H9 (cell line): ENCODE data around the gene ATP10B. TPM values are rescaled to one million over a fixed set of nuclear protein-coding genes. Genes with fewer than 3 reads are reported as not detected.

ENCODE experiments used
- DNase-seq: peaks from one replicate; pipeline ENCODE4 v3.0.0-alpha.2; 2017
- H2AFZ ChIP-seq: one replicate; pipeline ENCODE4 v1.6.1; 2013; ENCODE audit warnings: mild to moderate bottlenecking, low read length, control low read depth, moderate library complexity
- H2AK5ac ChIP-seq: 2 replicates; pipeline ENCODE4 v1.6.1; 2013; ENCODE audit warnings: low read length, control low read depth, mixed read lengths; ENCODE audit not compliant: insufficient read length
- H2BK120ac ChIP-seq: one replicate; pipeline ENCODE4 v1.6.1; 2013; ENCODE audit warnings: low read depth, mild to moderate bottlenecking, low read length, control low read depth, inconsistent platforms; ENCODE audit not compliant: poor library complexity, severe bottlenecking
- H2BK12ac ChIP-seq: 2 replicates; pipeline ENCODE4 v1.6.1; 2013; ENCODE audit warnings: low read length, control low read depth, mixed read lengths, low read depth; ENCODE audit not compliant: insufficient read length
- H2BK15ac ChIP-seq: 2 replicates; pipeline ENCODE4 v1.6.1; 2013; ENCODE audit warnings: low read depth, low read length, control low read depth
- H2BK20ac ChIP-seq: one replicate; pipeline ENCODE4 v1.6.1; 2013; ENCODE audit warnings: low read depth, mild to moderate bottlenecking, low read length, control low read depth, inconsistent platforms; ENCODE audit not compliant: poor library complexity, severe bottlenecking
- H2BK5ac ChIP-seq: 2 replicates; pipeline ENCODE4 v1.6.1; 2013; ENCODE audit warnings: low read length, control low read depth, mixed read lengths; ENCODE audit not compliant: insufficient read length
- H3K14ac ChIP-seq: 2 replicates; pipeline ENCODE4 v1.6.1; 2013; ENCODE audit warnings: low read length, control low read depth; ENCODE audit not compliant: insufficient read depth
- H3K18ac ChIP-seq: 2 replicates; pipeline ENCODE4 v1.6.1; 2013; ENCODE audit warnings: low read depth, mild to moderate bottlenecking, mixed read lengths, low read length, control low read depth; ENCODE audit not compliant: insufficient read length
- H3K23ac ChIP-seq: 2 replicates; pipeline ENCODE4 v1.6.1; 2013; ENCODE audit warnings: low read length, control low read depth, mixed read lengths, low read depth; ENCODE audit not compliant: insufficient read length
- H3K23me2 ChIP-seq: 2 replicates; pipeline ENCODE4 v1.6.1; 2013; ENCODE audit warnings: low read depth, mild to moderate bottlenecking, mixed read lengths, low read length, control low read depth; ENCODE audit not compliant: insufficient read length, poor library complexity, severe bottlenecking
- H3K27ac ChIP-seq: 2 replicates; pipeline ENCODE4 v1.5.1; 2013; ENCODE audit warnings: low read length, control low read depth, mixed read lengths, low read depth; ENCODE audit not compliant: insufficient read length
- H3K27me3 ChIP-seq: 2 replicates; pipeline ENCODE4 v1.6.1; 2013; ENCODE audit warnings: low read length, control low read depth, inconsistent platforms; ENCODE audit not compliant: insufficient read depth
- H3K4ac ChIP-seq: 2 replicates; pipeline ENCODE4 v1.6.1; 2013; ENCODE audit warnings: low read depth, mild to moderate bottlenecking, control low read depth, inconsistent platforms, low read length, moderate library complexity
- H3K4me1 ChIP-seq: 2 replicates; pipeline ENCODE4 v1.6.1; 2013; ENCODE audit warnings: low read length, control low read depth, inconsistent platforms; ENCODE audit not compliant: insufficient read depth
- H3K4me2 ChIP-seq: 2 replicates; pipeline ENCODE4 v1.6.1; 2013; ENCODE audit warnings: low read length, control low read depth, mixed read lengths; ENCODE audit not compliant: insufficient read length, insufficient read depth
- H3K56ac ChIP-seq: 2 replicates; pipeline ENCODE4 v1.6.1; 2013; ENCODE audit warnings: low read depth, mild to moderate bottlenecking, mixed read lengths, low read length, control low read depth; ENCODE audit not compliant: insufficient read length
- H3K79me1 ChIP-seq: 2 replicates; pipeline ENCODE4 v1.6.1; 2013; ENCODE audit warnings: low read depth, mild to moderate bottlenecking, moderate library complexity, low read length, control low read depth, inconsistent platforms; ENCODE audit not compliant: insufficient read depth, poor library complexity, severe bottlenecking
- H3K79me2 ChIP-seq: 2 replicates; pipeline ENCODE4 v1.6.1; 2013; ENCODE audit warnings: low read length, control low read depth, inconsistent platforms; ENCODE audit not compliant: insufficient read depth
- H3K9ac ChIP-seq: 2 replicates; pipeline ENCODE4 v1.6.1; 2013; ENCODE audit warnings: low read length, control low read depth, mixed read lengths; ENCODE audit not compliant: insufficient read length; ENCODE audit errors: extremely low read depth
- H3K9me3 ChIP-seq: one replicate; pipeline ENCODE4 v1.6.1; 2013; ENCODE audit warnings: low read depth, low read length, inconsistent platforms; ENCODE audit not compliant: control insufficient read depth
- H3T11ph ChIP-seq: one replicate; pipeline ENCODE4 v1.6.1; 2013; ENCODE audit warnings: mild to moderate bottlenecking, low read length, control low read depth, inconsistent platforms
- H4K20me1 ChIP-seq: one replicate; pipeline ENCODE4 v1.6.1; 2013; ENCODE audit not compliant: control insufficient read depth, insufficient read length, insufficient read depth
- H4K5ac ChIP-seq: 2 replicates; pipeline ENCODE4 v1.6.1; 2013; ENCODE audit warnings: low read depth, mild to moderate bottlenecking, mixed read lengths, low read length, control low read depth; ENCODE audit not compliant: insufficient read length
- H4K8ac ChIP-seq: replicated peaks from 2 replicates; pipeline ENCODE4 v1.6.1; 2013; ENCODE audit warnings: low read length, control low read depth, mixed read lengths, low read depth; ENCODE audit not compliant: insufficient read length
- H4K91ac ChIP-seq: 2 replicates; pipeline ENCODE4 v1.6.1; 2013; ENCODE audit warnings: low read depth, mild to moderate bottlenecking, moderate library complexity, mixed read lengths, low read length, control low read depth; ENCODE audit not compliant: insufficient read length
- H3K27ac Mint-ChIP-seq, 3 experiments: 2 replicates in 2 of 3; 3 replicates in 1 of 3; pipeline ENCODE4 v1.8.0; 2020 to 2021; ENCODE audit warnings: mixed read lengths in 3 of 3, mild to moderate bottlenecking in 1 of 3, moderate library complexity in 1 of 3
- H3K27me3 Mint-ChIP-seq: 2 replicates; pipeline ENCODE4 v1.8.0; 2021; ENCODE audit warnings: low read depth, mild to moderate bottlenecking, moderate library complexity, mixed read lengths
- H3K36me3 Mint-ChIP-seq, 3 experiments: 2 replicates in 2 of 3; 3 replicates in 1 of 3; pipeline ENCODE4 v1.8.0; 2020 to 2021; ENCODE audit warnings: low read depth in 3 of 3, mixed read lengths in 3 of 3; ENCODE audit not compliant: insufficient read depth in 1 of 3
- H3K4me1 Mint-ChIP-seq, 2 experiments: 2 replicates each; pipeline ENCODE4 v1.8.0; 2020; ENCODE audit warnings: mixed read lengths in 2 of 2
- H3K4me3 Mint-ChIP-seq, 2 experiments: 2 replicates in 1 of 2; 3 replicates in 1 of 2; pipeline ENCODE4 v1.8.0; 2020 to 2021; ENCODE audit warnings: mild to moderate bottlenecking in 2 of 2, mixed read lengths in 2 of 2, moderate library complexity in 1 of 2
- H3K9me3 Mint-ChIP-seq, 2 experiments: 2 replicates in 1 of 2; 3 replicates in 1 of 2; pipeline ENCODE4 v1.8.0; 2020; ENCODE audit warnings: mild to moderate bottlenecking in 2 of 2, mixed read lengths in 2 of 2, moderate library complexity in 1 of 2
- CTCF ChIP-seq: fragments of 200-600 bp; sonication (generic); conservative IDR thresholded peaks from 3 replicates; pipeline ENCODE4 v1.8.0; 2021; ENCODE audit warnings: antibody characterized with exemption, mild to moderate bottlenecking
- WGBS: extraction: QIAGEN DNeasy Blood & Tissue Kit; methylation state at CpG from one replicate; pipeline ENCODE4 v1.1.7; 2013; ENCODE audit warnings: missing lambda C conversion rate, low lambda C conversion rate, mixed read lengths; ENCODE audit not compliant: insufficient read length; ENCODE audit errors: extremely low coverage; 5-methylcytosine and 5-hydroxymethylcytosine counted together
- total RNA-seq: library from RNA; stranded (reverse); gene quantifications from 2 replicates; pipeline ENCODE4 v1.2.1, GENCODE V29; 2021

The ATP10B gene
- total RNA-seq, 1 experiment from 2014 or later = 0.42 TPM

DNA sequence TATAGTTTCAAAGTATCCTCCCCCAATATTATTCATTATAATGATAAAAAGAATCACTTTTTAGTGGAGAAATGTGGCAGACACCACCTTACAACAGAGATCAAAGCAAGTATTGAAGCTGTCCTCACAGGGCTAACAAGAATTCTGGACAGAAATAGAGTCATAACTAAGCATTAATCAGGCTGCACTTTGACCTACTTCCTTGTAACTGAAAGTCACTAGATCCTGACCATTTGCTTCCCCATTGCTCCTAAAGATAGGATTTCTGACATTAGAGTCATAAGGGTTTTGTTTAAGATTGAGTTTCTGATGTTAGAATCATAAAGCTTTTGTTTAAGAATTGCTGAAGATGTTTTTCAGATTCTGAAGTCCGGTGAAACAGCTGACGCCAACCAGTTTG, 159.7 kb downstream of the ATP10B start:
- H3K27ac ChIP-seq = no peak overlapping the region
- H3K4me1 ChIP-seq = no peaks in the 10 kb centered on the region
- H2AK5ac ChIP-seq = no peak overlapping the region
- H3K4me2 ChIP-seq = no peak overlapping the region
- no peak for DNase-seq
- H3K79me1 ChIP-seq = no peaks in the 10 kb centered on the region
- H3K27me3 ChIP-seq = no peaks in the 10 kb centered on the region
- H4K8ac ChIP-seq = no peak overlapping the region
- Mint-ChIP-seq H3K4me1 (peaks cover 3 to 4% of the 10 kb centered on the region in 2 experiments; a peak in 3 of 4 replicates), H3K27me3 (no peaks in the 10 kb centered on the region; the same call in 1 of the 2 replicates), H3K4me3 (no peak overlapping the region), H3K27ac (no peak overlapping the region), H3K9me3 (peaks cover 0 to 2% of the 10 kb centered on the region in 2 experiments; a peak in 2 of 5 replicates), H3K36me3 (no peaks in the 10 kb centered on the region)
- no peak overlapping the region for H2AFZ ChIP-seq
- H3K23me2 ChIP-seq = no peaks in the 10 kb centered on the region
- no peak overlapping the region for H2BK12ac ChIP-seq
- no peak for TF ChIP-seq CTCF
- H2BK5ac ChIP-seq = no peak overlapping the region
- H4K20me1 ChIP-seq = no peaks in the 10 kb centered on the region
- no peaks in the 10 kb centered on the region for H3K9me3 ChIP-seq
- H3K23ac ChIP-seq = no peak overlapping the region
- no peak overlapping the region for H3K18ac ChIP-seq
- H3K14ac ChIP-seq = no peak overlapping the region
- no peaks in the 10 kb centered on the region for H3K79me2 ChIP-seq
- no peak overlapping the region for H3K9ac ChIP-seq
- H2BK20ac ChIP-seq = no peak overlapping the region
- no peak overlapping the region for H3K4ac ChIP-seq
- no peak overlapping the region for H3T11ph ChIP-seq
- no peak overlapping the region for H4K5ac ChIP-seq
- no peak overlapping the region for H4K91ac ChIP-seq
- H3K56ac ChIP-seq = no peak overlapping the region
- no CpG with 5 or more reads among the region's 2 CpGs for WGBS
- H2BK120ac ChIP-seq = no peak overlapping the region
- no peak overlapping the region for H2BK15ac ChIP-seq
